ENCODE results near the gene MACO1. TPM values are rescaled to one million over a fixed set of nuclear protein-coding genes. Genes with fewer than 3 reads are reported as not detected.

MACO1 gene
- total and polyA plus RNA-seq, 9 of the 15 experiments (the other 6 are each of a cell fraction or from before 2014, with no cell fraction given) = 4.6 to 28.4 (median 21.7) TPM

GRCh38 chr1:25431955-25432719 lies 1.4 kb downstream of the MACO1 start:
- DNase-seq (ENCODE audit: extremely low read depth in 1 of 4, low spot score in 3 of 4) (no peak), FAIRE-seq (peak; percentile 23), ATAC-seq (no peak)
- Histone ChIP-seq H3K9me3 (replicated peaks; ENCODE audit: control insufficient read depth, insufficient read depth, low read depth, low read length) (no peaks in the 10 kb centered on the region), H4K20me1 (replicated peaks; ENCODE audit: control insufficient read depth, insufficient read depth, low read length) (0 out of 2 replicates have a peak, but pooled peaks cover 5% of the 10 kb centered on the region), H3K27me3 (ENCODE audit: control insufficient read depth in 2 of 2, insufficient read depth in 2 of 2, low read length in 2 of 2) (no peaks in the 10 kb centered on the region), H3K4me3 (peak overlapping the region; percentile 78), H3K4me2 (ENCODE audit: insufficient read depth, low read length) (peak overlapping the region; percentile 90), H3K9ac (ENCODE audit: insufficient read depth in 1 of 2, low read depth in 2 of 2, low read length in 2 of 2) (peak overlapping the region; percentile 9 to 77; a peak in 3 of 4 replicates), H3K36me3 (ENCODE audit: control insufficient read depth, insufficient read depth, low read length) (peaks cover 24% of the 10 kb centered on the region), H2AFZ (ENCODE audit: low read depth, low read length) (no peak overlapping the region), H3K27ac (ENCODE audit: extremely low read depth, low read depth, low read length) (peak overlapping the region; percentile 71), H3K4me1 (replicated peaks in 1 of 2; ENCODE audit: control insufficient read depth in 2 of 2, insufficient read depth in 2 of 2, low read length in 2 of 2) (peaks cover 26 to 51% of the 10 kb centered on the region in 2 experiments), H3K9me1 (ENCODE audit: control insufficient read depth, insufficient read depth, low read length) (no peaks in the 10 kb centered on the region), H3K79me2 (ENCODE audit: control insufficient read depth, insufficient read depth, low read length) (peaks cover 78% of the 10 kb centered on the region)
- intact Hi-C loops (cut with micrococcal nuclease) = loop anchor here (5.0 to 10.0 kb wide), 2 partner anchors 35 to 147 kb away; no protein-coding TSS in a partner anchor
- in situ Hi-C loops (cut with MboI) = no loop called here
- no TSS peak for BruUV-seq (replicated peaks)
- WGBS (ENCODE audit: insufficient coverage, low coverage, missing lambda C conversion rate) = 0% methylated on average over 6 of the region's 6 CpGs
- POLR2A ChIA-PET = interaction anchor here (0.6 to 3.1 kb wide), 7 partner anchors 10 to 206 kb away, joined by 3 to 15 read pairs (median 5); no protein-coding TSS in a partner anchor
- CTCF ChIA-PET (ENCODE audit: low intra/inter-chr PET ratio) = interaction anchor here (0.7 kb wide), 1 partner anchor 46 kb away, joined by 3 read pairs; no protein-coding TSS in a partner anchor
- TF ChIP-seq HDAC1 (IDR thresholded peaks at IDR 0.05) (peak; percentile 45 to 82; a peak in 2 of 4 replicates), ZNF24 (IDR thresholded peaks at IDR 0.05) (peak; percentile 27; the same call in 1 of the 2 replicates), JUN (IDR thresholded peaks at IDR 0.05; ENCODE audit: borderline replicate concordance, low read depth, low read length) (no peak), JUN (CRISPR knock-in tag; IDR thresholded peaks at IDR 0.05; ENCODE audit: borderline replicate concordance) (no peak), OTX1 (CRISPR knock-in tag; IDR thresholded peaks at IDR 0.05) (no peak), CBFA2T3 (IDR thresholded peaks at IDR 0.05) (peak; percentile 40; the same call in 1 of the 2 replicates), L3MBTL2 (IDR thresholded peaks at IDR 0.05) (0 out of 2 replicates have a peak, but pooled peaks have one; percentile 9), ZNF212 (CRISPR knock-in tag; IDR thresholded peaks at IDR 0.05) (no peak), ARNT (IDR thresholded peaks at IDR 0.05) (peak in 1 of 2 experiments; percentile 43; a peak in 1 of 4 replicates), NRF1 (conservative IDR thresholded peaks at IDR 0.05 in 1 of 2, IDR thresholded peaks at IDR 0.05 in 1 of 2) (peak; percentile 46 to 51), ZNF655 (CRISPR knock-in tag; IDR thresholded peaks at IDR 0.05) (no peak), PURB (CRISPR knock-in tag; IDR thresholded peaks at IDR 0.05; ENCODE audit: low read depth) (no peak), LEF1 (IDR thresholded peaks at IDR 0.05) (0 out of 2 replicates have a peak, but pooled peaks have one; percentile 13), BHLHE40 (IDR thresholded peaks at IDR 0.05; ENCODE audit: low read length) (peak; percentile 50; the same call in 1 of the 2 replicates), SIN3A (IDR thresholded peaks at IDR 0.05; ENCODE audit: borderline replicate concordance in 2 of 2, control insufficient read depth in 1 of 2, low read depth in 2 of 2, low read length in 2 of 2) (peak; percentile 70 to 94; a peak in 2 of 4 replicates), FOXK2 (conservative IDR thresholded peaks at IDR 0.05 in 1 of 2, IDR thresholded peaks at IDR 0.05 in 1 of 2; ENCODE audit: low read depth in 2 of 2) (peak; percentile 99 to 100), STAT5A (IDR thresholded peaks at IDR 0.05; ENCODE audit: borderline replicate concordance, low read length) (peak; percentile 46), FOXA3 (CRISPR knock-in tag; conservative IDR thresholded peaks at IDR 0.05 in 1 of 2, IDR thresholded peaks at IDR 0.05 in 1 of 2) (peak; percentile 40 to 80; a peak in 3 of 4 replicates), PKNOX1 (IDR thresholded peaks at IDR 0.05) (0 out of 2 replicates have a peak, but pooled peaks have one; percentile 5), ZNF143 (CRISPR knock-in tag; IDR thresholded peaks at IDR 0.05) (no peak)

Data from K562 (cell line).